Ectodermal cell (in vitro differentiated cells): Measurements from ENCODE around the gene XCR1. TPM values are rescaled to one million over a fixed set of nuclear protein-coding genes. Genes with fewer than 3 reads are reported as not detected.

Experiments used
- H3K27ac ChIP-seq: 2 replicates; pipeline ENCODE4 v1.7.0; 2013; ENCODE audit warnings: mild to moderate bottlenecking, low read depth, low read length; ENCODE audit not compliant: insufficient read depth, poor library complexity, severe bottlenecking
- H3K27me3 ChIP-seq: 2 replicates; pipeline ENCODE4 v1.7.0; 2013; ENCODE audit warnings: mild to moderate bottlenecking, low read length; ENCODE audit not compliant: insufficient read depth, control insufficient read depth, poor library complexity, severe bottlenecking
- H3K36me3 ChIP-seq: one replicate; pipeline ENCODE4 v1.7.0; 2013; ENCODE audit warnings: low read length; ENCODE audit not compliant: control insufficient read depth, insufficient read depth
- H3K4me1 ChIP-seq: one replicate; pipeline ENCODE4 v1.7.0; 2013; ENCODE audit warnings: low read length; ENCODE audit not compliant: control insufficient read depth, insufficient read depth
- H3K4me3 ChIP-seq: 2 replicates; pipeline ENCODE4 v1.7.0; 2013; ENCODE audit warnings: low read depth, low read length, control low read depth; ENCODE audit not compliant: insufficient read depth
- H3K9me3 ChIP-seq: 2 replicates; pipeline ENCODE4 v1.7.0; 2013; ENCODE audit warnings: mild to moderate bottlenecking, low read length, moderate library complexity; ENCODE audit not compliant: control insufficient read depth
- WGBS, 2 experiments: methylation state at CpG; one replicate each; pipeline ENCODE4 v1.1.7; 2013; ENCODE audit warnings: missing lambda C conversion rate in 2 of 2; 5-methylcytosine and 5-hydroxymethylcytosine counted together
- polyA plus RNA-seq, 4 experiments: library from polyadenylated mRNA; stranded (reverse); fragments of 50-300 nt; gene quantifications; one replicate each; pipeline ENCODE4 v1.2.3, GENCODE V29; 2013

The XCR1 gene, protein sequence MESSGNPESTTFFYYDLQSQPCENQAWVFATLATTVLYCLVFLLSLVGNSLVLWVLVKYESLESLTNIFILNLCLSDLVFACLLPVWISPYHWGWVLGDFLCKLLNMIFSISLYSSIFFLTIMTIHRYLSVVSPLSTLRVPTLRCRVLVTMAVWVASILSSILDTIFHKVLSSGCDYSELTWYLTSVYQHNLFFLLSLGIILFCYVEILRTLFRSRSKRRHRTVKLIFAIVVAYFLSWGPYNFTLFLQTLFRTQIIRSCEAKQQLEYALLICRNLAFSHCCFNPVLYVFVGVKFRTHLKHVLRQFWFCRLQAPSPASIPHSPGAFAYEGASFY
- polyA plus RNA-seq (2013, experiment 1 of 4), result not detected
- not detected for polyA plus RNA-seq (2013, experiment 2 of 4)
- not detected for polyA plus RNA-seq (2013, experiment 3 of 4)
- not detected for polyA plus RNA-seq (2013, experiment 4 of 4)

DNA sequence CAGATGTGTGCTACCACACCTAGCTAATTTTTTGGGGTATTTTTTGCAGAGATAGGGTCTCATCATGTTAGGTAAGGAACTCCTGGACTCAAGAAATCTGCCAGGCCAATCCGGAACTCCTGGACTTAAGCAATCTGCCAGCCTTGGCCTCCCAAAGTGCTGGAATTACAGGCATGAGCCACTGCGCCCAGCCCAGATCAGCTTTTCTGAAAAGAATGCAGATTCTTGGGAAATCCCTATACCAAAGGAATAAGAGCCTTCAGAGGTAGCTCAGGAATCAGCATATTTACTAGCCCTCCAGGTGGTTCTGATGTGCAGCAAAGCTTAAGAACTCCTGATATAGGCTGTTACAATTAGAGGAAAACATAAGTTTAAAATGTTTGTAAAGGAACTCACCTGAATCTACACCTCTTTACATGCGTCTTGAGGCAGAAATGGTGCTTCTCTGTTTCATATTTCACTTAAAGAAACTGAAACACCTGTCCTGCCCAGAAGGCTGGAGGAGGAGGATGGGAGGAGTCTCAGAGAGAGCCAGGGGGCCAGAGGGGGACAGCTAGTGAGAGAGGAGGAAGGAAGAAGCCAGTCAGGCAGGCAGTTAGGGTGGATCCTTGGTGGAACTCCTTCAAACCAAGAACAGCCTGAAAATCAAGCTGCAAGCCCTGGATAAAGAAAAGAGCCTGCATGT, at the start of gene XCR1:
XCR1 (minus strand) TSS at position 463 of the 685 bp plus-strand sequence. CDS start 5,536 bp downstream, outside the sequence.
- H3K4me3 ChIP-seq, result no peak within 1 kb of the TSS
- no peaks in the 10 kb centered on the region for H3K27me3 ChIP-seq
- WGBS, 2 experiments, result 87 to 93% methylated on average over 2 to 3 of the region's 3 CpGs
- H3K4me1 ChIP-seq, result no peaks in the 10 kb centered on the region
- H3K9me3 ChIP-seq, result peaks cover 3% of the 10 kb centered on the region
- H3K36me3 ChIP-seq, result no peaks in the 10 kb centered on the region
- H3K27ac ChIP-seq, result no peak within 1 kb of the TSS

DNA sequence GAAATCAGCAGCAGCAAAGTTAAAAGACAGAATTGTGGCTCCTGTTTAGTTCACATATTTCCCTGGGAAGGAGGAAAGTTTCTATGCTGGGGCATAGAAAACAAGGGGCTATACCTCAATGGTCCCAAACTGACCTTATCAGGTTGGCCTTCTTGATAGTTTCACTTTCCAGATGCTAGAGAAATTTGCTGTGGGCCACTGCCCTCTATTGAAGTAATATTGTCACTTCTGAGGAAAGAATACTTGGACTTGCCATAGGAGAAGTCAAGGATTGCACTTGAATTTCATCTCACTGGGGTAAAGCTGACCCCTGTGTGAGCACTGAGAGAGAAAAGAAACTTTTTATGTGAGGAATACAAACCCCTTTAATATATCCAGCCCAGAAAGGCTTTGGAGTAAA, 49.3 kb upstream of the XCR1 start:
- no peak overlapping the region for H3K4me3 ChIP-seq
- no peaks in the 10 kb centered on the region for H3K36me3 ChIP-seq
- H3K27ac ChIP-seq, result no peak overlapping the region
- no peaks in the 10 kb centered on the region for H3K4me1 ChIP-seq
- H3K27me3 ChIP-seq, result no peaks in the 10 kb centered on the region
- no peaks in the 10 kb centered on the region for H3K9me3 ChIP-seq

DNA sequence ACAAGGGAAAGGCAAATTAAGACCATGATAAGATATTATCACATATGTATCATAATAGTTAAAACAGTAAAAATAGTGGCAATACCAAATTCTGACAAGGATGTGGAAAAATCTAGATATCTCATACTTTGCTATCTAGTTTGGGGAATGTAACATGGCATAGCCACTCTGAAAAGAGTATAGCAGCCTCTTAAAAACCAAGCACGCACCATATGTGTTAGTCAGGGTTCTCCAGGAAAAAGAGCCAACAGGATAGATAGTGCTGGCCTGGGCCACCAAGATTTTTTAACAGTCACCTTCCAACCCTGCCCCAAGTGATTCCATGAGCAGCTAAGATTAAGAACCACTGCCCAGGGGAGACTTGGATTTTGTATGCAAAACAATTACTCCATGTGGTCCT, 48.5 kb upstream of the XCR1 start:
- 96 to 100% methylated on average over 1 of the region's 1 CpG for WGBS, 2 experiments
- Histone ChIP-seq H3K27ac (no peak overlapping the region), H3K4me3 (no peak overlapping the region), H3K36me3 (no peaks in the 10 kb centered on the region), H3K4me1 (no peaks in the 10 kb centered on the region), H3K9me3 (no peaks in the 10 kb centered on the region), H3K27me3 (no peaks in the 10 kb centered on the region)

DNA sequence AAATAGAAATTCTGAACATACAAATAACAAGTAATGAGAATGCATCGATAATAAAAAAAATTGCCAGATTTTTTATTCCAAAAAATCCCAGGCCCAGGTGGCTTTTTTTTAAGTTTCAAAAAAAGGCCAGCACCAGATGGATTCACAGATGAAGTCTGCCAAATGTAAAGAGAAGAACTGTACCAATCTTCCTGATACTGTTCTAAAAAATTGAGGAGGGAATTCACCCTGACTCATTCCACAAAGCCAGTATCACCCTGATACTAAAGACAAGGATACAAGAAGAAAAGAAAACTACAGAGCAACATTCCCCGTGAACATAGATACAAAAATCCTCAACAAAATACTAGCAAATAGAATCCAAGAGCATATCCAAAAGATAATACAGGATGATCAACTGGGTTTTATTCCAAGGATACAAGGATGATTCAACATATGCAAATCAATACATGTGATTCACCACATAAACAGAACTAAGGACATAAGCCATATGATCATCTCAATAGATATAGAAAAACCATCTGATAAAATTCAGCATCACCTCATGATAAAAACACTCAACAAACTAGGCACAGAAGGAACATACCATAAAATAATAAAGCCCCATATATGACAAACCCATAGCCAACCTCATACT, 44.1 kb upstream of the XCR1 start:
- no peaks in the 10 kb centered on the region for H3K27me3 ChIP-seq
- H3K9me3 ChIP-seq, result no peaks in the 10 kb centered on the region
- WGBS, 2 experiments, result 97% methylated on average over 2 of the region's 2 CpGs; no CpG with 5 or more reads in 1 of the 2 experiments
- no peaks in the 10 kb centered on the region for H3K4me1 ChIP-seq
- H3K4me3 ChIP-seq, result no peak overlapping the region
- no peak overlapping the region for H3K27ac ChIP-seq
- H3K36me3 ChIP-seq, result no peaks in the 10 kb centered on the region

DNA sequence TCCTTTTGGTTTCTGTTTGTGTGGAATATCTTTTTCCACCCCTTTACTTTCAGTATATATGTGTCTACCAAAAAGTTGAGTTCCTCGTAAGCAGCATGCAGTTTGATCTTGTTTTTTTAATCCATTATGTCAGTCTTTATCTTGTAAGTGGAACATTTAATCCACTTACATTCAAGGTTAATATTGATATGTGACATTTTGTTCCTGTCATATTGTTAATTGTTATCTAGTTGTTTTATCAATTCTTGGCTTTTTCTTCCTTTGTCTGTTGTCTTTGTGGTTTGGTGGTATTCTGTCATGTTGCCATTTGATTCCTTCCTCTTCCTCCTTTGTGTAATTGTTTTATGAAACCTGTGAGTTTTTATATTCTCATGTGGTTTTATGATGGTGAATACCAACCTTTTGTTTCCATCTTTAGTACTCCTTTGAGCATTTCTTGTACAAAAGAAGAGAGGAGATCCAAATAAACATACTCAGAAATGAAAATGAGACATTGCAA, 43.4 kb upstream of the XCR1 start:
- no peaks in the 10 kb centered on the region for H3K4me1 ChIP-seq
- WGBS, 2 experiments, result no CpG with 5 or more reads among the region's 1 CpG
- H3K27ac ChIP-seq, result no peak overlapping the region
- H3K4me3 ChIP-seq, result no peak overlapping the region
- no peaks in the 10 kb centered on the region for H3K36me3 ChIP-seq
- H3K9me3 ChIP-seq, result no peaks in the 10 kb centered on the region
- no peaks in the 10 kb centered on the region for H3K27me3 ChIP-seq

DNA sequence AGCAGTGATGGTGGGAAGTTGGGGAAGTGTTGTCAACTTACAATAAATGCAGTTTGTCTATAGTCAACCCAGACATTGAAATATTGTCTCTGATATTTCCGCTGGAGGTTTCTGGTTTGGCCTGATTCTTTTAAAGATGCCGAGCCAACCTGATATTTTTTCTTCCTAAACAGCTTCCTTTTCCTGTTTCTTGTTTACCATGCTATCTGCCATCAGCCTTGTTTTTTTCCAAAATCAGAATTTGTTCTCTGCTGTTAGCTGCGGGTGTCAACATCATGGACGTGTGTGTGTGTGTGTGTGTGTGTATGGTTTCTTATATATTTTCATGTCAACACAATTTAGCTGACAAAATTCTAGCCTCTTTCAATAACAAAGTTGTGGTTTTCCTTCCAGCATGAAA, 41.2 kb upstream of the XCR1 start:
- Histone ChIP-seq H3K4me3 (no peak overlapping the region), H3K27me3 (no peaks in the 10 kb centered on the region), H3K4me1 (no peaks in the 10 kb centered on the region), H3K36me3 (no peaks in the 10 kb centered on the region), H3K9me3 (no peaks in the 10 kb centered on the region), H3K27ac (no peak overlapping the region)
- 85 to 91% methylated on average over 2 of the region's 4 CpGs for WGBS, 2 experiments

DNA sequence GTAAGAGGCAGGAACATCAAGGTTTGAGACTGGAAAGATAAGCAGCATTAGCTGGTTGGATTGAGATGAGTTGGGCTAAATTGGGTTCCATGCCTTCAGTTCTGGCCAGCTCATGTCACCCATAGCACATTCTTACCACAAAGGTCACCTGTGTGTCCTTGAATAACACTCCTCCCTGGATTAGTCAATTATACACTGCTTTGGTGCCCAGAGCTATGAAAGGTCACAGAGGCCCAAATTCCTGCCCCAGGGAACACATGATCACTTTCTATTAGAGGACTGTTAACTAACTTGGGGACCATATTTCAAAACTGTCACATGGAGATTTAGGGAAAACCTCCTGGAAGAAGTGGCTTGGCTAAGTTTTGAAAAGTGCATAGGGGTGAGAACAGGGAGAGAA, 40.1 kb upstream of the XCR1 start:
- Histone ChIP-seq H3K4me1 (no peaks in the 10 kb centered on the region), H3K4me3 (no peak overlapping the region), H3K36me3 (no peaks in the 10 kb centered on the region)

DNA sequence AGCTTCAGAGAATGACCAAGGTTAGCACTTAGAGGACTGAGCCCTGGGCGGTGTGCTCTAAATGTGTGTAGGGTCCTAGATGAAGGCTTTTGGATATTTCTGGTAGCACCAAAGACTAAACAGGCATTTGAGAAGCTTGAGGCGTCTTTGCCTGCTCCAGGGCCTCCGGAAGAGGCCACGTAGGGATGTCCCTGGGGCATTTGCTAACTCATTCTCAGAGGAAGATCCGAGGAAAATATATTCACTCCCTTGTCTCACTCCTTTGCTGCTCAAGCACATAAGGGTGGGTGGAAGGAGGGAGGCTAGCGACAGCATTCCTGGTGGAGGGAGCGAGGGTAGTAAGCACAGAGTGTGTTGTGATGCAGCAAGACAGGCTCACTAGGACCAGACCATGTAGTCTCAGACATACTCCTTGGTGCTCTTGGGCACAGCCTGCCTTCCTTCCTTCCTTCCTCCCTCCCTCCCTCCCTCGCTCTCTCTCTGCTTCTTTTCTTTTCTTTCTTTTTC, 38.5 kb upstream of the XCR1 start:
- WGBS, 2 experiments, result 87% methylated on average over 8 of the region's 8 CpGs
- no peaks in the 10 kb centered on the region for H3K36me3 ChIP-seq

More for the DNA sequence above, 40.1 kb upstream of the XCR1 start:
- H3K27ac ChIP-seq, result no peak overlapping the region
- no peaks in the 10 kb centered on the region for H3K9me3 ChIP-seq
- H3K27me3 ChIP-seq, result no peaks in the 10 kb centered on the region

DNA sequence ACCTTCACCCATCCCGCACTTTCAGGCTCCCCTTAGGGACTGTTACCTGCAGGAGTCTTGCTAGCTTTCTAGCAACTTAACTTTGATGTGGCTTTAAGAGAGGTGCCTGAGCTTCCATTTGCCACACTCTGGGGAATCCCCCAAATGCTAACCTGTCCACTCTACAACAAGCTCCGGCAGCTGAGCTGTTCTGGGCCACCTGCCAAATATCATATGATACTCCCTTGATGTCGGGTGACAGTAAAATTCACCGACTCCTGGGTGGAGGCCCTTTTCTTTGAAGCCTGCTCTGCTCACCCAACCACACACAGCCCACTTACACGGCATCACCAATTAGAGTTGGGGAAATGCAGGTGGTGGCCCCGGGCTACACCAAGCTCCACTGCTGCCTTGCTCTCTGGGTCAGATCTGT, 38.0 kb upstream of the XCR1 start:
- Histone ChIP-seq H3K27me3 (no peaks in the 10 kb centered on the region), H3K27ac (no peak overlapping the region), H3K36me3 (no peaks in the 10 kb centered on the region), H3K4me1 (no peaks in the 10 kb centered on the region), H3K9me3 (no peaks in the 10 kb centered on the region), H3K4me3 (no peak overlapping the region)
- 77 to 78% methylated on average over 6 of the region's 6 CpGs for WGBS, 2 experiments

More for the DNA sequence above, 38.5 kb upstream of the XCR1 start:
- no peaks in the 10 kb centered on the region for H3K4me1 ChIP-seq
- no peak overlapping the region for H3K27ac ChIP-seq
- H3K9me3 ChIP-seq, result no peaks in the 10 kb centered on the region
- no peak overlapping the region for H3K4me3 ChIP-seq
- H3K27me3 ChIP-seq, result no peaks in the 10 kb centered on the region

DNA sequence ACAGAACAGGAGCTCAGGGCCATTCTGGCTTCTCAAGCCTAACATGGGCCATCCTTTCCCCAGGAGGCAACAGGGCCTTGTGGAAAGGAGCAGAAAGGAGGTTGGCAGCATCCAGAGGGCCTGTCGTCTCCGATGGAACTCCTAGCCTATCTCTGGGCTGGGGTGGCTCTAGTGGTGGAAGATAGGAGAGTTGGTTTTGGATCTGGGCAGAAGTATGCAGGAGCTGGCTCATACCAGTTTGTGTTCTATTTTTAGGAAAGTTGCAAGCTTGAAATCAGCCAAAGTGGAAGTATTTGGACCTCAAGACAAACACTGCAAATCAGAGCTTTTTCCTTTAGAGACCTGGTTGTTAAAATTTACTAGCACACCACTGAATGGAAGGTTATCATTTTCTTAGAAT, 35.4 kb upstream of the XCR1 start:
- 67 to 68% methylated on average over 2 of the region's 2 CpGs for WGBS, 2 experiments
- Histone ChIP-seq H3K36me3 (no peaks in the 10 kb centered on the region), H3K27ac (no peak overlapping the region), H3K4me1 (no peaks in the 10 kb centered on the region), H3K9me3 (no peaks in the 10 kb centered on the region), H3K4me3 (no peak overlapping the region), H3K27me3 (no peaks in the 10 kb centered on the region)
